ENCODE measurements around the gene MORN4.

- TF ChIP-seq CTCF (IDR thresholded peaks at IDR 0.05) (no peak), POLR2A (IDR thresholded peaks at IDR 0.05) (peak in 1 of 2 donors; percentile 13)
Observed at GRCh38 chr10:97608991-97609561, 24.2 kb downstream of the MORN4 start.

Measured in heart left ventricle (tissue), 13 donors.